SK-N-MC (cell line): ENCODE data around the gene RRP12.

Experiments
- EZH2 ChIP-seq: fragments of 200-600 bp; sonication (generic); IDR thresholded peaks from one replicate; pipeline ENCODE4 v1.6.1; 2017; ENCODE audit warnings: antibody characterized with exemption
- POLR2AphosphoS5 ChIP-seq: IDR thresholded peaks from 2 replicates; pipeline ENCODE4 v1.6.1; 2012; ENCODE audit warnings: mild to moderate bottlenecking, low read depth, low read length, borderline replicate concordance

DNA sequence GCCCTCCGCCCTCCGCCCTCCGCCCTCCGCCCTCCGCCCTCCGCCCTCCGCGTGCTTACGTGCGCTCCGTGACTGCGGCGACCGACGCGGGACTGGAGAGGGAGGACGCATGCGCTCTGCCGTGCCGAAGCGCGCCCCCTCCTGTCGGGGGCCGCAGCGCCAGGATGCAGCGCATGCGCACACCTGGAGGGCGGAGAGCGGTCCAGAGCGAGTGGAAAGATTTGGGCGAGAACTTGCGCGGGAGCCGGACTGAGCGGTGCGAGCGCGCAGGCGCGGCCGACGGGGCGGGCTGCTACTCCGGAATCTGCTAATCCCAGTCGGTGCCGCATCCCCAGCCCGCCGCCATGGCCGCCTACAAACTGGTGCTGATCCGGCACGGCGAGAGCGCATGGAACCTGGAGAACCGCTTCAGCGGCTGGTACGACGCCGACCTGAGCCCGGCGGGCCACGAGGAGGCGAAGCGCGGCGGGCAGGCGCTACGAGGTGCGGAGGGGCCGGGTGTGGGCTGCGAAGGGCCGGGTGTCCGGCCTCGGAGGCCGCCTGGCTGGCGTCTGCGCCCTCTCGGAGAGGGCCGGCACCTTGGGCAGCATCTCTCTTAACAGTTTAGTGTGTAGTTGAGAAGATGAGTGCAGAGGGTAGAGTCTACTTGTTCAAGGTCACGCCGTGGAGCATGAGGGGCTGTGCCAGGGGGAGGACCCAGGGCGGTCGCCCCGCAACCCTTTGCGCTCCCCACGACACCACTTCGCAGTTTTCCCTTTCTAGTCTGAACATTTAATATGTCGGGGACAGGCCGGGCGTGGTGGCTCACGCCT, 25.0 kb upstream of the RRP12 start, which contains the start of gene PGAM1:
- TF ChIP-seq EZH2, result no peak
- TF ChIP-seq POLR2AphosphoS5, result peak; percentile 62; the same call in 1 of the 2 replicates
